ENCODE results near the gene UGT1A9. TPM values are rescaled to one million over a fixed set of nuclear protein-coding genes. Genes with fewer than 3 reads are reported as not detected.

Gene UGT1A9
- total RNA-seq, 4 donors from 2014 or later: not detected

DNA sequence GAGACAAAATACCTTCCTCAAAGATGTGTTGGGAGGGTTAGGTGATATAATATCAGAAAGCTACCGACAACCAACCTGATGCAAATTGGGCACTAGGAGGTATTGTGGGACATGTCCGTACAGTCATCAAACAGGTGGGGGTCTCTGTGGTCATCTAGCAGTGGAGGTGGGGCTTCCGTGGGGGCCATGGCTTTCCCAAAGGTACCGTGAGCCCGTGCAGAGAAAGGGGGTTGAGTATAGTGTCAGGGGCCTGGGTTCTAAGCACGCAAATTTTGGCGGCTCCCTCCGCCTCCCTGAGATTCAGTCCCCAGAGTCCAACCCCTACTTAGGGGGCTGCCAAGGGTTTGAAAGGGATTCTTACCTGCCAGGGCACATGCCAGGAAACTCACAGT, 150.0 kb downstream of the UGT1A9 start:
- H3K9me3 ChIP-seq: no peaks in the 10 kb centered on the region
- H3K27me3 ChIP-seq: no peaks in the 10 kb centered on the region
- no peaks in the 10 kb centered on the region for H3K36me3 ChIP-seq
- H3K4me1 ChIP-seq: no peaks in the 10 kb centered on the region
- TF ChIP-seq POLR2A (IDR thresholded peaks at IDR 0.05): no peak
- TF ChIP-seq, protein P1, sequence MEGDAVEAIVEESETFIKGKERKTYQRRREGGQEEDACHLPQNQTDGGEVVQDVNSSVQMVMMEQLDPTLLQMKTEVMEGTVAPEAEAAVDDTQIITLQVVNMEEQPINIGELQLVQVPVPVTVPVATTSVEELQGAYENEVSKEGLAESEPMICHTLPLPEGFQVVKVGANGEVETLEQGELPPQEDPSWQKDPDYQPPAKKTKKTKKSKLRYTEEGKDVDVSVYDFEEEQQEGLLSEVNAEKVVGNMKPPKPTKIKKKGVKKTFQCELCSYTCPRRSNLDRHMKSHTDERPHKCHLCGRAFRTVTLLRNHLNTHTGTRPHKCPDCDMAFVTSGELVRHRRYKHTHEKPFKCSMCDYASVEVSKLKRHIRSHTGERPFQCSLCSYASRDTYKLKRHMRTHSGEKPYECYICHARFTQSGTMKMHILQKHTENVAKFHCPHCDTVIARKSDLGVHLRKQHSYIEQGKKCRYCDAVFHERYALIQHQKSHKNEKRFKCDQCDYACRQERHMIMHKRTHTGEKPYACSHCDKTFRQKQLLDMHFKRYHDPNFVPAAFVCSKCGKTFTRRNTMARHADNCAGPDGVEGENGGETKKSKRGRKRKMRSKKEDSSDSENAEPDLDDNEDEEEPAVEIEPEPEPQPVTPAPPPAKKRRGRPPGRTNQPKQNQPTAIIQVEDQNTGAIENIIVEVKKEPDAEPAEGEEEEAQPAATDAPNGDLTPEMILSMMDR (IDR thresholded peaks at IDR 0.05): no peak
- H3K27ac ChIP-seq: no peak overlapping the region
- intact Hi-C loops (cut with DNase I): no loop called here
- WGBS, 2 donors: 94% methylated on average over 8 of the region's 8 CpGs
- no peak for DNase-seq
- H3K4me3 ChIP-seq (replicated peaks in 1 of 3): no peak overlapping the region

DNA sequence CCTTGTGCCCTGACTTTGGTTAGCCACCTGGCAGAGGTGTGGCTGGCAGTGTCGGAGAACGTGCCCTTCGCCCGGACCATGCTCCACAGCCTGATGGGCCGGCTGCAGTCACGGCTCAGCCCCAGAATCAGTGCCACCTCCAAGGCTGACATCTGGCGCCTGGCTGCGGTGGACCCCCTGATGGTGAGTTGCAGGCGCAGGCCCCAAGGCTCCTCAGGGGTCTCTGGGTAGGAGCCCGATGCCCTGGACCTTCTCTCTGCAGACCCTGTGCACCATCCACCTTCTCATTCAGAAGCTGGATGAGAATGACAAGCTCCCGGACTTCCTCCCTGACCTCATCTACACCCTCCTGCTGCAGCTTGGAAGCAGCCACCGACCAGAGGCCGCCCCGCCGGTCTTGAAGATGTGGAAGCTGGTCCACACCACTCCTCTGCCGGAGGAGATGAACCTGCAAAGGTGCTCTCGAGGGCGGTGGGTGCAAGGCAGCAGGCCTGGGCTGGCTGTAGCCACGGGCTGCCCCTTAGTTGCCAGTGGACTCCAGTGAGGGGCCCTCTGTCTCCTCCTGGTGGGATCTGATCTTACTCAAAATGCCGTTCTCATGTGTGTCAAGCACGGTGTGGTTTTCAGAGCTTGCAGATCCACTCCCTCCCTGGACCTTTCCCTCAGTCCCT, 150.5 kb downstream of the UGT1A9 start:
- DNase-seq: no peak
- Histone ChIP-seq H3K27me3 (no peaks in the 10 kb centered on the region), H3K9me3 (no peaks in the 10 kb centered on the region), H3K36me3 (no peaks in the 10 kb centered on the region), H3K4me1 (no peaks in the 10 kb centered on the region), H3K4me3 (replicated peaks in 1 of 3) (no peak overlapping the region), H3K27ac (no peak overlapping the region)
- intact Hi-C loops (cut with DNase I): no loop called here
- TF ChIP-seq POLR2A (IDR thresholded peaks at IDR 0.05): no peak
- TF ChIP-seq, protein P1 (IDR thresholded peaks at IDR 0.05): no peak
- WGBS, 2 donors: 85 to 93% methylated on average over 2 to 19 of the region's 21 CpGs

Other genes starting within 250 kb of the UGT1A9 start
- 10 to 100 TPM; 70.7 to 99.0 (median 85.7) TPM for gene USP40, start 105.1 kb upstream of the UGT1A9 start, total RNA-seq
- gene UGT1A8, start 54.3 kb upstream of the UGT1A9 start, total RNA-seq: under 1 TPM in 1 of 4 donors, not detected in 3; 0.34 TPM
- gene UGT1A10, start 35.5 kb upstream of the UGT1A9 start, total RNA-seq: under 1 TPM in 1 of 4 donors, not detected in 3; 0.27 TPM
- gene UGT1A7, start 10.0 kb downstream of the UGT1A9 start, total RNA-seq: not detected
- gene UGT1A6, start 21.0 kb downstream of the UGT1A9 start, total RNA-seq: 1 to 10 TPM in 3 of 4 donors, under 1 TPM in 1; 0.81 to 6.2 (median 3.5) TPM
- 1 to 10 TPM in 2 of 4 donors, under 1 TPM in 2; 0.89 to 2.9 (median 1.3) TPM for gene UGT1A5, start 41.0 kb downstream of the UGT1A9 start, total RNA-seq
- gene UGT1A4, start 46.8 kb downstream of the UGT1A9 start, total RNA-seq: 1 to 10 TPM in 1 of 4 donors, under 1 TPM in 3; 0.13 to 3.8 (median 0.45) TPM
- 1 to 10 TPM in 1 of 4 donors, under 1 TPM in 1, not detected in 2; 0.67 to 1.0 TPM for gene UGT1A3, start 57.1 kb downstream of the UGT1A9 start, total RNA-seq
- under 1 TPM; 0.45 to 0.94 (median 0.76) TPM for gene UGT1A1, start 88.4 kb downstream of the UGT1A9 start, total RNA-seq
- 10 to 100 TPM in 2 of 4 donors, 1 to 10 TPM in 2; 1.3 to 20.4 (median 9.3) TPM for gene MROH2A, start 106.4 kb downstream of the UGT1A9 start, total RNA-seq
- gene HJURP, start 182.6 kb downstream of the UGT1A9 start, total RNA-seq: under 1 TPM in 3 of 4 donors, not detected in 1; 0.27 to 0.45 (median 0.38) TPM
- gene TRPM8, start 245.5 kb downstream of the UGT1A9 start, total RNA-seq: not detected

All from thyroid gland (tissue), 4 donors.